ENCODE measurements around the gene CEP250. TPM values are rescaled to one million over a fixed set of nuclear protein-coding genes. Genes with fewer than 3 reads are reported as not detected.

The CEP250 gene
- total RNA-seq, 1 donor, result 23.5 TPM

GRCh38 chr20:35432430-35432735 lies 23.0 kb upstream of the CEP250 start:
- Histone ChIP-seq H3K9me3 (ENCODE audit: low read depth, low read length) (no peaks in the 10 kb centered on the region), H3K27me3 (ENCODE audit: insufficient read depth, low read length) (no peaks in the 10 kb centered on the region), H3K4me1 (ENCODE audit: insufficient read depth, low read length) (peaks cover 27% of the 10 kb centered on the region), H3K4me2 (ENCODE audit: insufficient read depth, low read length) (no peak overlapping the region), H3K36me3 (ENCODE audit: insufficient read depth, low read length) (peaks cover 19% of the 10 kb centered on the region), H3K4me3 (ENCODE audit: insufficient read depth, low read length) (no peak overlapping the region), H2AFZ (ENCODE audit: low read length) (no peak overlapping the region), H3K79me2 (ENCODE audit: insufficient read depth, low read length) (peaks cover 26% of the 10 kb centered on the region), H4K20me1 (ENCODE audit: insufficient read depth, low read length) (peaks cover 6% of the 10 kb centered on the region), H3K27ac (ENCODE audit: low read depth, low read length) (no peak overlapping the region)
- no peak for TF ChIP-seq CTCF (IDR thresholded peaks at IDR 0.05; ENCODE audit: extremely low read depth, low read depth, low read length)
- DNase-seq (ENCODE audit: insufficient read length, low spot score, missing footprints), result peak; percentile 58

GRCh38 chr20:35433337-35433736 lies 22.1 kb upstream of the CEP250 start:
- Histone ChIP-seq H3K4me2 (ENCODE audit: insufficient read depth, low read length) (no peak overlapping the region), H3K79me2 (ENCODE audit: insufficient read depth, low read length) (peaks cover 30% of the 10 kb centered on the region), H3K4me3 (ENCODE audit: insufficient read depth, low read length) (no peak overlapping the region), H4K20me1 (ENCODE audit: insufficient read depth, low read length) (peaks cover 6% of the 10 kb centered on the region), H3K36me3 (ENCODE audit: insufficient read depth, low read length) (peaks cover 19% of the 10 kb centered on the region), H2AFZ (ENCODE audit: low read length) (no peak overlapping the region), H3K27ac (ENCODE audit: low read depth, low read length) (no peak overlapping the region), H3K4me1 (ENCODE audit: insufficient read depth, low read length) (peaks cover 36% of the 10 kb centered on the region), H3K9me3 (ENCODE audit: low read depth, low read length) (no peaks in the 10 kb centered on the region), H3K27me3 (ENCODE audit: insufficient read depth, low read length) (no peaks in the 10 kb centered on the region)
- no peak for DNase-seq (ENCODE audit: insufficient read length, low spot score, missing footprints)
- TF ChIP-seq CTCF (IDR thresholded peaks at IDR 0.05; ENCODE audit: extremely low read depth, low read depth, low read length), result no peak

- Histone ChIP-seq H2AFZ (ENCODE audit: low read length) (peak overlapping the region; percentile 56), H3K27me3 (ENCODE audit: insufficient read depth, low read length) (no peaks in the 10 kb centered on the region), H3K4me1 (ENCODE audit: insufficient read depth, low read length) (peaks cover 43% of the 10 kb centered on the region), H4K20me1 (ENCODE audit: insufficient read depth, low read length) (peaks cover 6% of the 10 kb centered on the region), H3K4me3 (ENCODE audit: insufficient read depth, low read length) (peak overlapping the region; percentile 42), H3K4me2 (ENCODE audit: insufficient read depth, low read length) (peak overlapping the region; percentile 54), H3K9me3 (ENCODE audit: low read depth, low read length) (no peaks in the 10 kb centered on the region), H3K36me3 (ENCODE audit: insufficient read depth, low read length) (peaks cover 19% of the 10 kb centered on the region), H3K27ac (ENCODE audit: low read depth, low read length) (no peak overlapping the region), H3K79me2 (ENCODE audit: insufficient read depth, low read length) (peaks cover 30% of the 10 kb centered on the region)
- DNase-seq (ENCODE audit: insufficient read length, low spot score, missing footprints), result peak; percentile 74
- no peak for TF ChIP-seq CTCF (IDR thresholded peaks at IDR 0.05; ENCODE audit: extremely low read depth, low read depth, low read length)
Observed at GRCh38 chr20:35434085-35435005, 21.1 kb upstream of the CEP250 start.

- H3K4me2 ChIP-seq (ENCODE audit: insufficient read depth, low read length), result peak overlapping the region; percentile 84
- DNase-seq (ENCODE audit: insufficient read length, low spot score, missing footprints), result peak; percentile 44
- H3K4me3 ChIP-seq (ENCODE audit: insufficient read depth, low read length), result peak overlapping the region; percentile 73
- peaks cover 43% of the 10 kb centered on the region for H3K4me1 ChIP-seq (ENCODE audit: insufficient read depth, low read length)
- H3K79me2 ChIP-seq (ENCODE audit: insufficient read depth, low read length), result peaks cover 30% of the 10 kb centered on the region
- H3K36me3 ChIP-seq (ENCODE audit: insufficient read depth, low read length), result peaks cover 18% of the 10 kb centered on the region
- H4K20me1 ChIP-seq (ENCODE audit: insufficient read depth, low read length), result peaks cover 6% of the 10 kb centered on the region
- no peaks in the 10 kb centered on the region for H3K9me3 ChIP-seq (ENCODE audit: low read depth, low read length)
- H2AFZ ChIP-seq (ENCODE audit: low read length), result no peak overlapping the region
- no peak overlapping the region for H3K27ac ChIP-seq (ENCODE audit: low read depth, low read length)
- H3K27me3 ChIP-seq (ENCODE audit: insufficient read depth, low read length), result no peaks in the 10 kb centered on the region
- TF ChIP-seq CTCF (IDR thresholded peaks at IDR 0.05; ENCODE audit: extremely low read depth, low read depth, low read length), result no peak
Observed at GRCh38 chr20:35436177-35436573, 19.2 kb upstream of the CEP250 start.
